GM21447 (cell line): Measurements from ENCODE around the gene FHIT.
"Not testable (repeated sequence)": the region's sequence is repeated elsewhere in the genome, so short reads cannot be mapped to it uniquely, and the experiment has no call there.

Source experiments
- ATAC-seq: cut with Tn5 transposase; IDR thresholded peaks from one replicate; pipeline ENCODE4 v1.9.1; 2021; ENCODE audit not compliant: unreplicated experiment

The FHIT gene

DNA sequence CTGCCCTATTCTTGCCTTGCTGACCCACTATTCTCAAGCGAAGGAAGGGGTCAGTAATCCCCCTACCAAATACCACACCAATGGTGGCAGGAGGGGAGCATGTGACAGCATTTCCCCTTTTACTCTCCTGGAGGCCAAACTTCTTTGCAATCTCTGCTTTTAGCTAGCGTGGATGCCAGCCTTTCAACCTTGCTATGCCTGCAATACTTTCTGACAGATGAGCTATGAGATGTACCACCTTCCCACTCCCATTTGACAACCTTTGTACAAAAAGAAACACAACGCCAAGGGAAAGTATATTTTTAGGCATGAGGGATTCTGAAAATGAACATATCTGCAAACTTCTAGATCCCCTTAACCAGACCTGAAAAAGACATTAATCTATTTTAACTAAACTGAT lies 302.1 kb downstream of the FHIT start:
- no peak for ATAC-seq

DNA sequence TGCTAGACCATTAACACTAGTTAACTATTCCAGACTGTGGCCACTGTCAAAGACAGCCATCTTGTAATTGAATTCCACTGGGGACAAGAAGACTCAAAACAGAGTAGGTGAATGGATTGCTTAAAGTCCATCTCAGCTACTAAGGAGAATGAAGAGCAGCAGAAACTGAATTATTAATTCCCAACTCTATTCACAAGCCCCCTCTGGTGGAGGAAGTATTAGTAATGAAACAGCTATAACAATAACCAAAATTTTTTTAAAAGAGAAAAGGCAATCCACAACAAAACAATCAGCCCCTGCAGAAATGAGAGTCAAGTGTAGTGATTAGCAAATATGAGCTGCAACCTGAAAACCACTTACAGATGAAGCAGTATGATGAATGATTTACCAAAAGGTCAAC lies 302.8 kb downstream of the FHIT start:
- ATAC-seq, result no peak

DNA sequence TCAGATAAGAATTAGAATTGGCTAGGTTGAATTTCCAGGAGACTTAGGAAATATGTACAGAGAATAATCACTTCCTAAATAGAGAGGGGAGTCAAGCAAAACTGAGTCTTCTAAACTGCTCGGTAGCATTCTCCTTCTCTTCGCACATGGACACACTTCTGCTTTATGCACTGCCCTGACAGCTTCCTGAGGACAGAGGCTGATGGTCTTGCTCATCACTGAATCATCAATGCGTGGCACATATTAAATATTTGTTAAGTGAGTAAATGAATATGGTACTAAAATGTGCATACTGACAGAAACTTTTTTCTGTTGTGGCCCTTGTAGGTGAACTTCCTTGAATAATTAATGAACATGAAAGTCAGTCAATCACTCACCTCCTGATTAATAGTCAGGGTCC lies 315.5 kb downstream of the FHIT start:
- no peak for ATAC-seq

DNA sequence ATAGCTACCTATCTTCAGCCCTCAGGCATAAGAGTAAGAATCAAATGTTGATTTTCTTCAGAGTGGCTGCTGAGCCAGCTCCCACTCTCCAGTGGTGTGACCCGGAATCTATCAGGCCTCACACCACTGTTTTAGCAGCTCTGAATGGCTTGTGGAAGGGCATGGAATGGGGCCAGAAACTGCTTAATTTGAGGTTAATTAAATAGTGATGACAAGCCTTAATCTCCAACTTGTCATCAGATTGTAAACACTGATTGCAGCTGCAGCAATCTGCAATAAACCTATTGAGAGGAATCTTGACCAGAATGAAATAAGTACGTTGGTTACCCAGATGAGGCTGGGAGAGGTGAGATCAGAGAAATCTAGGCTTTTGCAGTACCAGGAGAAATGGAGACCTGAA lies 317.4 kb downstream of the FHIT start:
- ATAC-seq, result no peak

DNA sequence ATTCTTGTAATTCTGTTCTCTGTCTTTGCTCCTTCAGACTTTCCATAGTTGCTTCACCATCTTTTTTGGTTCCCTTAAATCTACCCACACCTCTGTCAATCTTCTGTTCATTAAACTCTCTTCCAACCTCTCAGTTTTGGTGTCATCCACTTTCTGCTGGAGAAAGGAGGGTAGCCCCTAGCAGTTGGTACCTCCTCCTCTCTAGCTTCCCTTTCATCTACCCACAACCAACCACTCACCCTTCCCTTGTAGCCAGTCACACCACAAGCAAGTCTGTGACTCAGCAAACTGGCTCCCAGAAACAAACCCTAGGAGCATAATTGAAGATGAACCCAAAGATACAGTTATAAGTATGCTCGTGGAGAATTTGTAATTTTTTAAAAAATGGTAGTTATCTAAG lies 318.6 kb downstream of the FHIT start:
- ATAC-seq, result no peak

DNA sequence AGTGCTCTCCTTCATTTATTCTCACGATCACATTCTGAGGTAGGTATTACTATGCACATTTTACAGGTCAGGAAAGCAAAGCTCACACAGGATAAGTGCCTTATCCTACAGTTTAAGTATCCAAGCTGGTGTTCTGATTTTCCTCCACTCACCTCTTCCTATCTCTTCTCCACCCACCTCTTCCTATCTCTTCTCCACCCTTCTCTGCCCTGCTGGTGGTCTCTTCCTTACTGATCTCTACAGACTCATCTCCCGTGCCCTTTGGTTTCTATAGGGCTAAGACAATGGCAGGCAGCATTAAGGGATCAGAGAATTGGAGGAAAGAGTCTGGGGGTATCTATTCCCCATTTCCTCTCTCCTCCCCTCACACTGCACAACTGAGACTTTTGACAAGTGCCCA lies 319.1 kb downstream of the FHIT start:
- no peak for ATAC-seq

DNA sequence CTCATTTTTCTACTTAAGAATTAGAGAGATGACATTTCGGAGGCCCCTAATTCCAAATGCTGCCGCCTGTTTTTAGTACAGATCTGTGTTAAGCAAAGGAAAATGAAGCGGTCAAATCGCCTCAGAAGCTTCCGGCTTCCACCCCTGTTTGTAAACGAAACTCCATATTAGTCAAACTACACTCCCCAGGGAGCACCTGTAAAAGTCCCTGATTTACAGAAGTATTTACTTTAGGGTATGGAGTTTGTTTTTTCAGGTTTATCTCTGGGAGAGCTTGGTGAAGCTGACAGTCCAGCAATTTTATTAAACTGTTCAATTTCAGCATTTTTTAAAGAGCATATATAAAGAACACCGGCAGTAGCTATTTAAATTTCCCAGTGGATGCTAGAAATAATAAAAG lies 319.8 kb downstream of the FHIT start:
- ATAC-seq, result no peak

DNA sequence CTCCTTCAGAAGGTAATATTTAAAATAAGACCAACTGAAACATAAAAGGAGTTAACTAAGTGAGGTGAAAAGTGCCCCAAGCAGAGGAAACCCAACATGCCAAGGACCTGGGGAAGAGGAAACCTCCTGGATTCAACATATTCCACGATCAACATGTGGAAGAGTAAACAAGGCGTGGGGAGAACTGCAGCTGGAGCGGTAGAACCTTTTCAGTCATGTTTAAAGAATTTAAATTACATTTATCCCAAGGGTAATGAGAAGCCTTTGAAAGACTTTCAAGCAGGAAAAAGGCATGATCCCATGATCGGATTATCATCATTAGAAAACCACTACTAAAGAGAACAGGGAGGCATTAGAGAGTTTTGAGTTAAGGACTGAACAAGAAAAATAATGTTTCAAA lies 330.7 kb downstream of the FHIT start:
- ATAC-seq, result no peak

DNA sequence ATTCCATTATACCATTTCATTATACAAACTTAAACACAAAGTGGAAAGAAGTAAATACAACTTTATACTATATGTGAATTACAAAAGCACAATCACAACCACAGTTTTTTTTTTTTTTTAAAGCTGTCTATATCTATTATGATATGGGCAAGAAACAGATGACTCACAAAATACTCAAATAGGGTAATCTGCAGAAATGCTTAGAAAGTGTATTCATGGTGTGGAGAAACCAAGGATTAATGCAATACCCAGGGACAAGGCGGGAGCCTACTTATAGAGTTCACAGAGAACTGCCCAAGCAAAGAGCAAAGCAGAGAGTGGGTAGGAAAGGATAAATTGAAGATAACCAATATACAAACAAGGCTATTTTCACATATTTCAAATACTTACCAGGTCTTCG lies 332.0 kb downstream of the FHIT start:
- ATAC-seq, result no peak

DNA sequence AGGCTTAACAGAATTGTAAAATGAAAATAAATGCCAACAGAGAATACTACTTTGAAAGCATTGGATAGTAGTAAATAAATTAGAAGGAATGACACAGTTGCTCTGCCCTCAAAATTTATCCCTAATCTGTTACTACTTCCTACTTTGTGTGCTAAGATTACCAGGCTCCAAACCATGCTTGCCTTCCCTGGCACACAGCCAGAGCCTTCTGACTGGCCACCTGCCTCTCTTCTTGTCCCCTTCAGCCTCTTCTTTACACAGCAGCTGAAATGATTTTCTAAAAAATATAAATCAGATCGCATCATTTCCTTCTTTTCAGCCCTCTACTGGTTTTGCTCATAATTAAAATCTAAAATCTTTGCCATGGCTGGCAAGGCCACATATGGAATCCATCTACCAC lies 334.1 kb downstream of the FHIT start:
- no peak for ATAC-seq

DNA sequence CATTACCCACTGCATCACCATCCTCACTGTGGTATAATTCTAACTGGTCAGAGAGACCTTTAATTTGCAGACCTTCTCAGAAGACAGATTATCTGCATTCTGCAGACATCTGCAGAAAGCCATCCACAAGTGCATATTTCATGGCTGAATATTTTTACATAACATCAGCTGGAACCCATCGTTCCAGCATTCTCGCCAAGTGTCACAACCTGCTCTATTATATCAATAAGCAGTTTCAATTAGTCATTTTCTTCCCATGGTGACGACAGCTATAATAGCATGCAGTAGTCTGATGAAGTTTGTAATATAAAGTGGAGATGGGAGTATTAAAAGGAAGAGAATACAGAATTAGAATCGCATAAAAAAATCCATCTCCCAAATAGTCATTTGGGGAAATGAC lies 334.7 kb downstream of the FHIT start:
- no peak for ATAC-seq

DNA sequence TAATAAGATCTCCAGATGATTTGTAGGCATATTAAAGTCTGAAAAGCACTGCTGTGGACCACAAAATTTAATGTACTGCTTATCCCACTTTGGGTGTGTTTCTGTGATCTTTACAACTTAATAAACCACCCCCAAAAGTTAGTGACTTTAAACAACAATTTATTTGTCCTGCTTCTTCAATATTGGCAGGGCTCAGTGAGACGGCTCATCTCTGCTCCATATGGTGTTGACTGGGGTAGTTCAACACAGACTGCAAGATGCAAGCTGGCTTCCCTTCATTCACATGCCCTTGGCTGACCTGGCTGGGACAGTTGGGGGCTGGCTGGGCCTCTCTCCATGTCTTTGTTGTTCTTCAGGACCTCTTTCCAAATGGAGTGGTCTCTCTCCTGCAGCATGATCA lies 337.8 kb downstream of the FHIT start:
- ATAC-seq, result no peak

DNA sequence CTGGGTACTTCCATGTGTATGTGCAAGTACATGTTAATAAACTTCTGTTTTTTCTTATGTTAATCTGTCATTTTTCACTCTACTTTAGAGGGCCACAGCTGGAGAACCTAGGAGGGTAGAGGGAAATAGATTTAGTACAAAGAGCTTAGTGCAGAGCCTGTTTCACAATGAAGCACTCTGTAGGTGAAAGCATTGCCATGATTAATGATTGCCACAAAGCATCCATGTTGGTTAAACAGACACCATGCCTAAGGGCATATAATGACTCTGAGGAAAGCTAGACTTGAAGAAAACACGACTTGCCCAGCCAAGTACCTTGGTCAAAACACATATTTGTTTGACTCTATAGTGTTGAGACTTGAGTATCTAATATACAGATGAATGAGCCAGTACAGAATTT lies 338.4 kb downstream of the FHIT start:
- ATAC-seq, result no peak

DNA sequence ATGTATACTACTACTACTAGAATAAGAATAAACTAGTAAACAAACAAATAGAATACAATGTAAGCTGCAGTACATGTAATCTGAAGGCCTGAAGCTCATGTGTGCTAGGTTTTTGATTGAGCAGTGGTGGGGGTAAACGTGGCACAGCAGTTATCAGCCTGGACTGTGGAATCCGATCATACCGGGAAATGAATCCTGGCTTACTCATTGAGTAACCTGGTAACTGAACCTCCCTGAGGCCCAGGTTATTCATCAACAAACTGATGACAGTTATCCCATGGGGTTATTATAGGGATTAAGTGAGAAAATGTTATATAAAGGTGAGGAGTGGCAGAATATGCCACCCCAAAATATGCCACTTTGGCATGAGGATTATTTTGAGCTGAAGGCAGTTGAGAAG lies 339.1 kb downstream of the FHIT start:
- ATAC-seq, result no peak

DNA sequence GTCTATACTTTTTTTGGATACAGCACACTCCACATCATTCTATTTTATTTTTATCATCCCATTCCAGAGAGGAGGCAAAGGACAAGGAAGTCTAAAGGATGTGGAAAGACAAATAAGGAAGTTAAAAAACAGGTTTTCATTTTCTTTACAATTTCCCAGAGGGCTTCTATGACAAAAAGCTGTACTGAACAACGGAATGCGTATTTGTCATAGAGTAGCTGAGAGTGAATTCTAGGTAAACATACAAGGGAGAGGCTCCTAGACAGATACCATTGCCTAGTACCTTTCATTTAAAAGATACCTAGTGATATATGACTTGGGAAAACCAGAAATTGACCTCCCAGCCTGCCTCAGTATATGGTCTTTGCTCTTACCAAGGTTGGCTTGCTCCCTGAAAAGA lies 341.7 kb downstream of the FHIT start:
- no peak for ATAC-seq

DNA sequence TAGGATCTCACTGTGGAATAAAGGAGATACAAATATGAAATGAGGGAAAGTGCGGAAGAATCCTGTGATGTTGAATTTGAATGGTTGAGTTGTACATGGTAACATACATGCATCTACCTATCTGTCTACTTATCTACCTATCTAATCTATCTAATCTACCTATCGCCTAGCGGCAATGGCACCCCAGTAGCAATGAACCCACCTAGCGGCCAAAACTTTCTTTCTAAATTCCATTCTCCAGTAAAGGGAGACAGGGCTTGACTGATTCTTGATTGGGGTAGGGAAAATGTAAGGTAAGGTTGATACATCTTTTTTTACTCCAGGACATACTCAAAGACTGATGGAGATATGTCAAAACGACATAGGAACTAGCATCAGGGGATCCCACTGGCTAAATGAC lies 345.0 kb downstream of the FHIT start:
- ATAC-seq, result no peak

DNA sequence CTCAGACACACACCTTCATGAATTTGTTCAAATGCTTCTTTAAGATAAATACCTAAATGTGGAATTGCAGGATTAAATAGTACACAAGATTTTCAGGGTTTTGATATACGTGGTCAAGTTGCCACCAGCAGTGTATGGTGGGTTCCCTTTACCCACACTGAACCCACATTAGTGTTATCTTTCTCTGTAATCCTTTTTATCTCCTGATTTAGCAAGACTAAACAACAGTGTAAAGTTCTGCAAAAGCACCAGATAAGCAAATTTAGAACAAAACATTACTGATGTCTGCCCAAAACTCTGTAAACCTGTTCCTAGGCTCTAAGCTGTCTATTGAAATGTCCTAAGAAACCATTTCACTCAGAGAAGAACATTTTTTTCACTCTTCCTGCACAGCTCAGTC lies 352.9 kb downstream of the FHIT start:
- no peak for ATAC-seq

DNA sequence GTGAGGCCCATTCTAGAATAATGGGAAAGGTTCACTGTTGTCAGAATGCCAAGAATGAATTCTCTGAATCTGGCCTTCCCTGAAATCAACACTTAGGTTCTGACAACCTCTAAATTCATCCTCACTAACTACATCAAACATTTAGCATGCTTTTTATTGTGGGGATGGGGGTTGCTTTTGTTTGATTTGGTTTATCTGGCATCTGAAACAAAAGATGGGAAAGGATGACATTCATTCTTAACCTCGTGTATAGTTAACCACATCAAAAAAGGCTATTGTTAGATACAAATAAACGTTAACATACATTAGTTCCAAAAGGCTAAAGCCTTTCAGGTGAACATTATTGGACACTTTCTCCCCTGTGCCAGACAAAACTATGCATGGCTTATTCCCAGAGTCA lies 357.3 kb downstream of the FHIT start:
- ATAC-seq, result no peak

DNA sequence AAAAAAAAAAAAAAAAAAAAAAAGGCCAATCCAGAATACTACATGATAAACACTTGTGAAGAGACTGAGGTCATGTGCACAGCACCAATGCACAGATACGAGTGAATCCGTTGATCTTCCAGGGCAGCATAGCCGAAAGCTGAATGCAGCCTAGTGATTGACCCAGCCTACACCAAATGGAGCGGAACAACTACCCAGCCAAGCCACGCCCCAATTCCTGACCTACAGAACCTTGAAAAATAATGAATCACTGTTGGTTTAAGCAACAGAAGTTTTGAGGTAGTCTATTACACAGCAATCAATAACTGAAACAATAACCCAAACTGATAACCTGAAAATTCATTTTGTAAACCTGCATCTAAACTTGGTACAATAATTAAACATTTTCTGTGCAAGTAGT lies 361.0 kb downstream of the FHIT start:
- no peak for ATAC-seq

DNA sequence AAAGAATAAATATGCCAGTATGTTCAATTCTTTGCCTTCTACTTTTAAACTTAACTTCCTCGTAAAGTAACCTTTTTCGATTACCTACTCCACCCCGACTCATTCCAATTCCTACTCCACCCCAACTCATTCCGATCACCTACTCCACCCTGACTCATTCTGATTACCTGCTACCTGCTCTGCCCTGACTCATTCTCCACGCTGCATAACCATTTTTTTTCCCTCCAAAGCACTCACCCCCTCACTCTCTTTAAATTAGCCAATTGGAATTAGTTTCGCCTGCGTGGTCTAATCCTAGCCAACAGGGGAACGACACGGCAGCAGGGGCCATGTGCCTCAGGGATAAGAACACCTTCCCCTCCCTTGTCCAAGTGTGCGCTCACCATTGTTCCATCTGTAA lies 362.3 kb downstream of the FHIT start:
- ATAC-seq, result not testable (repeated sequence)

DNA sequence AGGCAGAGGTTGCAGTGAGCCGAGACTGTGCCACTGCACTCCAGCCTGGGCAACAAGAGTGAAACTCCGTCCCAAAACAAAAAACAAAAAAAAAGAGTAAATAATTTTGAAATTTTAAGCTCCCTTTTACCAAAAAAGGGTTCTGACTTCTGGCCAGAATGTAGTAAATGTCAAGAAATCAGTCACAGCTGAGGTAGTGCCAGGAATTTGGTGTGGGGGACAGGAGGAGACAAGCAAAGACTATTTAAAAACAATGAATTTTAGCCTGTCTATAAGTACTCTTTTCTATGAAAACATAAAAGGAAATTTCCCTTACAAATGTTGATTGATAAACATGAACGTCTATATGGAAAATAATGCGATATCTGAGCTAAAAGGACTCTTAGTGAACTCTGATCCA lies 363.7 kb downstream of the FHIT start:
- ATAC-seq, result no peak

DNA sequence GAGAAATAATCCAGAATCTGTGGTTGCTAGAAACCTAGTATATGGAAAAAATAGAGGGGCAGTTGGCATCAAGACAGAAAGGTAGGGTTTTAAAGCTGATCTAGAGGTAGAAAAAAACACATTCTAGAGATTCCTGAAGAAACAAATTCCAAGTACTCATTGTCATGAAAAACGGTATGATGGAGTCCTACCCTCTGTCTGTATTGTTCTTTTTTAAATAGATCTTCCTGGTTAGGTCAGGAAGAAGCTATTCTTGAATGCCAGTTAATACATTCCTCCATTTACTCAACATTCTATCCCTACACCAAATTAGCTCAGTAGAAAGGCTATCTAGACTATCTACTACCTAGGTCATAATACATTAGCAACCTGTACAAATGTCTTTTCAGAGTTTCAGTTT lies 364.7 kb downstream of the FHIT start:
- ATAC-seq, result no peak

DNA sequence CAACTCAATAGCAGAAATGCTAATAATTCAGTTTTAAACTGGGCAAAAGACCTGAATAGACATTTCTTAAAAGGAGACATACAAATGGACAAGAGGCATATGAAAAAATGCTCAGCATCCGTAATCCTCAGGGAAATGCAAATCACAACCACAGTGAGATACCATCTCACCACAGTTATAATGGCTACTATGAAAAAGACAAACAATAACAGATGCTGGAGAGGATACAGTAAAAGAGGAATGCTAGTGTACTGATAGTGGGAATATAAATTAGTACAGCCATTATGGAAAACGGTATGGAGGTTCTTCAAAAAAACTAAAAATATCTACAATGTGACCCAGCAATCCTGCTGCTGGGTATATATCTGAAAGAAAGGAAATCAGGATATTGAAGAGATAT lies 367.2 kb downstream of the FHIT start:
- no peak for ATAC-seq

DNA sequence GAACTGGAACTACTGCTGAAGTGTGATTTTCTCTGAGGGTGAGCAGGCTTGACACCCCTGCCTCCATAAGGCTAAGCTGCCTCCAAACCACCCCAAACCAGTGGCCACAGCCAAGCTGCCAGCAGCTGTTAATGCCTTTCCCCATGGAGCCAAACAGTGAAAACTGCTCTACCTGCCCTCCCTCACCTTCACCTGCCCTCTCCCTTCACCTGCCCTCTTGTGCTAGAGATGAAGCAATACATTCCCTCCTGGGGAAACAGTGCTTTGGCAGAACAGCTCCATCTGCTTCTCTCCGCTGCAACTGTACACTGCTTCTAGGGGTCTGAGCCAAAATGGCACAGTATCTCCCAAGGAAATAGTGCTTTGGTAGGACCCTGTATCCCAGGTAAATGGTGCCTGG lies 374.1 kb downstream of the FHIT start:
- ATAC-seq, result no peak
